ENCODE results near the gene RELN. TPM values are rescaled to one million over a fixed set of nuclear protein-coding genes. Genes with fewer than 3 reads are reported as not detected.

The RELN gene
- total and polyA plus RNA-seq, 10 donors = 0.03 to 7.6 (median 1.0) TPM

GRCh38 chr7:103664577-103664976 is 324.9 kb downstream of the RELN start:
- intact Hi-C loops (cut with DNase I; ENCODE audit: low total_unique reads) = no loop called here
- Histone ChIP-seq H3K27ac (no peak overlapping the region), H3K9me3 (no peaks in the 10 kb centered on the region), H3K4me1 (no peaks in the 10 kb centered on the region), H3K36me3 (no peaks in the 10 kb centered on the region), H3K4me3 (no peak overlapping the region), H3K27me3 (replicated peaks in 1 of 7) (no peaks in the 10 kb centered on the region)
- 79 to 91% (median 85%) methylated on average over 1 of the region's 1 CpG for WGBS, 5 donors
- DNase-seq = no peak
- TF ChIP-seq CTCF (IDR thresholded peaks at IDR 0.05 in 8 of 11, conservative IDR thresholded peaks at IDR 0.05 in 3 of 11) = no peak
- TF ChIP-seq POLR2AphosphoS5 (IDR thresholded peaks at IDR 0.05) = no peak
- no peak for TF ChIP-seq POLR2A (IDR thresholded peaks at IDR 0.05)

GRCh38 chr7:103660455-103661371 is 328.7 kb downstream of the RELN start:
- TF ChIP-seq CTCF (IDR thresholded peaks at IDR 0.05 in 8 of 11, conservative IDR thresholded peaks at IDR 0.05 in 3 of 11) (no peak), POLR2AphosphoS5 (IDR thresholded peaks at IDR 0.05) (no peak), POLR2A (IDR thresholded peaks at IDR 0.05) (no peak)
- Histone ChIP-seq H3K4me1 (no peaks in the 10 kb centered on the region), H3K27ac (no peak overlapping the region), H3K4me3 (no peak overlapping the region), H3K36me3 (no peaks in the 10 kb centered on the region), H3K9me3 (no peaks in the 10 kb centered on the region), H3K27me3 (replicated peaks in 1 of 7) (no peaks in the 10 kb centered on the region)
- WGBS, 5 donors = 81 to 92% (median 86%) methylated on average over 7 of the region's 7 CpGs
- intact Hi-C loops (cut with DNase I; ENCODE audit: low total_unique reads) = no loop called here
- DNase-seq = no peak

GRCh38 chr7:103658055-103659005 is 331.1 kb downstream of the RELN start:
- intact Hi-C loops (cut with DNase I; ENCODE audit: low total_unique reads) = no loop called here
- H3K27ac ChIP-seq = no peak overlapping the region
- WGBS, 5 donors = 79 to 91% (median 86%) methylated on average over 4 of the region's 4 CpGs
- no peaks in the 10 kb centered on the region for H3K4me1 ChIP-seq
- no peak for DNase-seq
- TF ChIP-seq CTCF (IDR thresholded peaks at IDR 0.05 in 8 of 11, conservative IDR thresholded peaks at IDR 0.05 in 3 of 11) = no peak
- no peak for TF ChIP-seq POLR2A (IDR thresholded peaks at IDR 0.05)
- TF ChIP-seq POLR2AphosphoS5 (IDR thresholded peaks at IDR 0.05) = no peak
- H3K4me3 ChIP-seq = no peak overlapping the region
- no peaks in the 10 kb centered on the region for H3K27me3 ChIP-seq (replicated peaks in 1 of 7)
- no peaks in the 10 kb centered on the region for H3K9me3 ChIP-seq
- no peaks in the 10 kb centered on the region for H3K36me3 ChIP-seq

All from spleen (tissue), 11 donors.